Tibial nerve (tissue), 4 donors: ENCODE results near the gene TMEM219.

ENCODE experiments used
- EP300 ChIP-seq, 2 donors: sonication (generic); formaldehyde crosslinking; IDR thresholded peaks; one replicate each; pipeline ENCODE4 v1.6.1; 2017; ENCODE audit warnings: antibody characterized with exemption in 2 of 2, mild to moderate bottlenecking in 1 of 2
- TF ChIP-seq, protein P1 (sequence below), 5 experiments: fragments of 200-600 bp in 3 of 5; fragments of 450-650 bp in 2 of 5; sonication (generic) in 3 of 5; IDR thresholded peaks; one replicate each; pipeline ENCODE4 v1.5.1; 2016 to 2019; ENCODE audit warnings: antibody characterized with exemption in 5 of 5, mild to moderate bottlenecking in 3 of 5, moderate library complexity in 2 of 5

DNA sequence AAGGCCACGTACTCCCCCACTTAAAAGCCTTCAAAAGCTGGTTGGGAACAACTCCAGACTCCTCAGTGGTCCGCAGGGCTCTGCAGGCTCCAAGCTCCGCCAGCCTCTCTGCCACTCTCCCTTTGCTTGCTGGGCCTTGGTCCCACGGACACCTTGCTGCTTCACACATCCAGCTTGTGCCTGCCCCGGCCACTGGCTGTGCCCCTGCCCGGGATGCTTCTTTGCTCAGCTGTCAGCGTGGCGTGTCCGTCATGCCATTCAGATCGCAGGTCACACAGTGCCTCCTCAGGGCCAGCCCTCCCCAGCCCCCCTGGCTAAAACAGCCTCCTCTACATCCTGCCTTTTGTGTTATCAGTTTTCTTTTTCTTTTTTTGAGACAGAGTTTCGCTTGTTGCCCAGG, 49.8 kb upstream of the TMEM219 start:
- TF ChIP-seq, protein P1, sequence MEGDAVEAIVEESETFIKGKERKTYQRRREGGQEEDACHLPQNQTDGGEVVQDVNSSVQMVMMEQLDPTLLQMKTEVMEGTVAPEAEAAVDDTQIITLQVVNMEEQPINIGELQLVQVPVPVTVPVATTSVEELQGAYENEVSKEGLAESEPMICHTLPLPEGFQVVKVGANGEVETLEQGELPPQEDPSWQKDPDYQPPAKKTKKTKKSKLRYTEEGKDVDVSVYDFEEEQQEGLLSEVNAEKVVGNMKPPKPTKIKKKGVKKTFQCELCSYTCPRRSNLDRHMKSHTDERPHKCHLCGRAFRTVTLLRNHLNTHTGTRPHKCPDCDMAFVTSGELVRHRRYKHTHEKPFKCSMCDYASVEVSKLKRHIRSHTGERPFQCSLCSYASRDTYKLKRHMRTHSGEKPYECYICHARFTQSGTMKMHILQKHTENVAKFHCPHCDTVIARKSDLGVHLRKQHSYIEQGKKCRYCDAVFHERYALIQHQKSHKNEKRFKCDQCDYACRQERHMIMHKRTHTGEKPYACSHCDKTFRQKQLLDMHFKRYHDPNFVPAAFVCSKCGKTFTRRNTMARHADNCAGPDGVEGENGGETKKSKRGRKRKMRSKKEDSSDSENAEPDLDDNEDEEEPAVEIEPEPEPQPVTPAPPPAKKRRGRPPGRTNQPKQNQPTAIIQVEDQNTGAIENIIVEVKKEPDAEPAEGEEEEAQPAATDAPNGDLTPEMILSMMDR (IDR thresholded peaks at IDR 0.05) = no peak
- TF ChIP-seq EP300 (IDR thresholded peaks at IDR 0.05) = no peak
